Fibroblast of the aortic adventitia (primary cell): ENCODE results near the gene HDAC5. TPM values are rescaled to one million over a fixed set of nuclear protein-coding genes. Genes with fewer than 3 reads are reported as not detected.
A peak's percentile ranks its signal among the peaks of the same experiment; 100 is the strongest.

Source experiments
- DNase-seq: peaks from one replicate; pipeline ENCODE4 v3.0.0-alpha.2; 2010; ENCODE audit warnings: low read depth
- H3K4me3 ChIP-seq: 2 replicates; pipeline ENCODE4 v1.5.1; 2011; ENCODE audit warnings: low read depth, mild to moderate bottlenecking, control low read depth, low read length, moderate library complexity
- CTCF ChIP-seq: IDR thresholded peaks from 2 replicates; pipeline ENCODE4 v1.5.1; 2011; ENCODE audit warnings: mild to moderate bottlenecking, low read length, control low read depth, inconsistent platforms; ENCODE audit not compliant: insufficient read depth
- total RNA-seq: library from RNA; depleted of rRNA; stranded (reverse); fragments of >200 nt; gene quantifications from 2 replicates; pipeline ENCODE4 v1.2.3, GENCODE V29; 2012; ENCODE audit warnings: low replicate concordance

The HDAC5 gene
- total RNA-seq, 1 donor = 53.1 TPM

GRCh38 chr17:44119798-44120197 lies 3.6 kb downstream of the HDAC5 start:
- H3K4me3 ChIP-seq = no peak overlapping the region
- no peak for TF ChIP-seq CTCF
- no peak for DNase-seq

GRCh38 chr17:44119062-44119461 lies 4.4 kb downstream of the HDAC5 start:
- no peak overlapping the region for H3K4me3 ChIP-seq
- TF ChIP-seq CTCF = no peak

GRCh38 chr17:44118427-44119050 lies 4.9 kb downstream of the HDAC5 start:
- H3K4me3 ChIP-seq = no peak overlapping the region
- no peak for DNase-seq
- peak; percentile 3 for TF ChIP-seq CTCF

More at GRCh38 chr17:44119062-44119461, 4.4 kb downstream of the HDAC5 start:
- no peak for DNase-seq

GRCh38 chr17:44117351-44117750 lies 6.1 kb downstream of the HDAC5 start:
- no peak overlapping the region for H3K4me3 ChIP-seq
- no peak for DNase-seq
- no peak for TF ChIP-seq CTCF

- DNase-seq = peak; percentile 44
- no peak overlapping the region for H3K4me3 ChIP-seq
- peak; percentile 79 for TF ChIP-seq CTCF
Observed at GRCh38 chr17:44115585-44116415, 7.6 kb downstream of the HDAC5 start.

- H3K4me3 ChIP-seq = no peak overlapping the region
- DNase-seq = no peak
- TF ChIP-seq CTCF = no peak
Observed at GRCh38 chr17:44113868-44114840, 9.3 kb downstream of the HDAC5 start.
